ENCODE data around the gene OLFML3.

DNA sequence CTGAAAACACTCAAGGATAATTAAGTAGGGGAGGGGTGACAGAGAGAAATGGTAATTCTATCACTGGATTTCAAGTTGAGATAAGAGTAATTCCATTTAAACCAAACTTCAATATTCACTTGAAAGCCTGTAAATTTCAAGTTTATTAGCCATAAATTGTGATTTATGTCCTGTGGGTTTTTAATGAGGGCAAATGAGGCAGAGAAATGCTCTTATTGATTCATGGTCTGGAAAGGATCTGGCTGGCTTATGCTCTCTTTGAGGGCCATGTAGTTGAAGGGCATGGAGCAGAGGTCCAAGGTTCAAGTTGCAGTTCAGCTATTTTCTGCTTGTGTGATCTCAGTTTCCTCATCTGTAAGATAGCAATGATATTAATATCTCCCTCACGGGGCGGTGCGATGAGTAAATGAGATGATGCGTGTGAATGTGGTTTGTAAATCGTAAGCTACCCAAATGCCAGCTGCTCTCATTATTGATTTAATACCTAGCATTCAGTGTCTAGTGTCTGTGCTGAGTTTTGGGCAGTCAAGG is 12.3 kb downstream of the OLFML3 start:
- TF ChIP-seq, protein P1, sequence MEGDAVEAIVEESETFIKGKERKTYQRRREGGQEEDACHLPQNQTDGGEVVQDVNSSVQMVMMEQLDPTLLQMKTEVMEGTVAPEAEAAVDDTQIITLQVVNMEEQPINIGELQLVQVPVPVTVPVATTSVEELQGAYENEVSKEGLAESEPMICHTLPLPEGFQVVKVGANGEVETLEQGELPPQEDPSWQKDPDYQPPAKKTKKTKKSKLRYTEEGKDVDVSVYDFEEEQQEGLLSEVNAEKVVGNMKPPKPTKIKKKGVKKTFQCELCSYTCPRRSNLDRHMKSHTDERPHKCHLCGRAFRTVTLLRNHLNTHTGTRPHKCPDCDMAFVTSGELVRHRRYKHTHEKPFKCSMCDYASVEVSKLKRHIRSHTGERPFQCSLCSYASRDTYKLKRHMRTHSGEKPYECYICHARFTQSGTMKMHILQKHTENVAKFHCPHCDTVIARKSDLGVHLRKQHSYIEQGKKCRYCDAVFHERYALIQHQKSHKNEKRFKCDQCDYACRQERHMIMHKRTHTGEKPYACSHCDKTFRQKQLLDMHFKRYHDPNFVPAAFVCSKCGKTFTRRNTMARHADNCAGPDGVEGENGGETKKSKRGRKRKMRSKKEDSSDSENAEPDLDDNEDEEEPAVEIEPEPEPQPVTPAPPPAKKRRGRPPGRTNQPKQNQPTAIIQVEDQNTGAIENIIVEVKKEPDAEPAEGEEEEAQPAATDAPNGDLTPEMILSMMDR (IDR thresholded peaks at IDR 0.05; ENCODE audit: insufficient read depth, low read length), result no peak
- TF ChIP-seq GABPA (IDR thresholded peaks at IDR 0.05; ENCODE audit: low read depth), result no peak
- TF ChIP-seq POLR2AphosphoS5 (IDR thresholded peaks at IDR 0.05; ENCODE audit: low read depth), result no peak
- TF ChIP-seq, protein P2, sequence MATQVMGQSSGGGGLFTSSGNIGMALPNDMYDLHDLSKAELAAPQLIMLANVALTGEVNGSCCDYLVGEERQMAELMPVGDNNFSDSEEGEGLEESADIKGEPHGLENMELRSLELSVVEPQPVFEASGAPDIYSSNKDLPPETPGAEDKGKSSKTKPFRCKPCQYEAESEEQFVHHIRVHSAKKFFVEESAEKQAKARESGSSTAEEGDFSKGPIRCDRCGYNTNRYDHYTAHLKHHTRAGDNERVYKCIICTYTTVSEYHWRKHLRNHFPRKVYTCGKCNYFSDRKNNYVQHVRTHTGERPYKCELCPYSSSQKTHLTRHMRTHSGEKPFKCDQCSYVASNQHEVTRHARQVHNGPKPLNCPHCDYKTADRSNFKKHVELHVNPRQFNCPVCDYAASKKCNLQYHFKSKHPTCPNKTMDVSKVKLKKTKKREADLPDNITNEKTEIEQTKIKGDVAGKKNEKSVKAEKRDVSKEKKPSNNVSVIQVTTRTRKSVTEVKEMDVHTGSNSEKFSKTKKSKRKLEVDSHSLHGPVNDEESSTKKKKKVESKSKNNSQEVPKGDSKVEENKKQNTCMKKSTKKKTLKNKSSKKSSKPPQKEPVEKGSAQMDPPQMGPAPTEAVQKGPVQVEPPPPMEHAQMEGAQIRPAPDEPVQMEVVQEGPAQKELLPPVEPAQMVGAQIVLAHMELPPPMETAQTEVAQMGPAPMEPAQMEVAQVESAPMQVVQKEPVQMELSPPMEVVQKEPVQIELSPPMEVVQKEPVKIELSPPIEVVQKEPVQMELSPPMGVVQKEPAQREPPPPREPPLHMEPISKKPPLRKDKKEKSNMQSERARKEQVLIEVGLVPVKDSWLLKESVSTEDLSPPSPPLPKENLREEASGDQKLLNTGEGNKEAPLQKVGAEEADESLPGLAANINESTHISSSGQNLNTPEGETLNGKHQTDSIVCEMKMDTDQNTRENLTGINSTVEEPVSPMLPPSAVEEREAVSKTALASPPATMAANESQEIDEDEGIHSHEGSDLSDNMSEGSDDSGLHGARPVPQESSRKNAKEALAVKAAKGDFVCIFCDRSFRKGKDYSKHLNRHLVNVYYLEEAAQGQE (IDR thresholded peaks at IDR 0.05; ENCODE audit: insufficient replicate concordance, low read depth), result no peak

Measured in HL-60 (cell line).